Stimulated activated CD4-positive, alpha-beta T cell treated with anti-CD3 and anti-CD28 coated beads, Interleukin-4, amount 100 ng/mL, for 1 hour (primary cell): ENCODE data around the gene ENO1.
"Not testable (repeated sequence)": the region's sequence is repeated elsewhere in the genome, so short reads cannot be mapped to it uniquely, and the experiment has no call there.

Experiments
- DNase-seq: peaks from one replicate; pipeline ENCODE4 v3.0.0-alpha.2; 2020

The ENO1 gene

DNA sequence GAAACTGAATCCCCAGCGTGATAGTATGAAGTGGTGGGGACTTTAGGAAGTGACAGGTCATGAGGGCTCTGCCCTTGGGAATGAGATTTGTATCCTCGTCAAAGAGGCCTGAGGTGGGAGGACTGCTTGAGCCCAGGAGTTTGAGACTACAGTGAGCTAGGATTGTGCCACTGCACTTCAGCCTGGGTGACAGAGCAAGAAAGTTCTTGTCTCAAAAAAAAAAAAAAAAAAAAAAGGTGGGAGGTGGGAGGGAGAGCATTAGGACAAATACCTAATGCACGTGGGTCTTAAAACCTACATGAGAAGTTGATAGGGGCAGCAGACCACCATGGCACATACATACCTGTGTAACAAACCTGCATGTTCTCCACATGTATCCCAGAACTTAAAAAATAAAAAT, 37.1 kb downstream of the ENO1 start:
- no peak for DNase-seq

- no peak for DNase-seq
These were observed 38.5 kb downstream of the ENO1 start for GRCh38 chr1:8839990-8840389.

DNA sequence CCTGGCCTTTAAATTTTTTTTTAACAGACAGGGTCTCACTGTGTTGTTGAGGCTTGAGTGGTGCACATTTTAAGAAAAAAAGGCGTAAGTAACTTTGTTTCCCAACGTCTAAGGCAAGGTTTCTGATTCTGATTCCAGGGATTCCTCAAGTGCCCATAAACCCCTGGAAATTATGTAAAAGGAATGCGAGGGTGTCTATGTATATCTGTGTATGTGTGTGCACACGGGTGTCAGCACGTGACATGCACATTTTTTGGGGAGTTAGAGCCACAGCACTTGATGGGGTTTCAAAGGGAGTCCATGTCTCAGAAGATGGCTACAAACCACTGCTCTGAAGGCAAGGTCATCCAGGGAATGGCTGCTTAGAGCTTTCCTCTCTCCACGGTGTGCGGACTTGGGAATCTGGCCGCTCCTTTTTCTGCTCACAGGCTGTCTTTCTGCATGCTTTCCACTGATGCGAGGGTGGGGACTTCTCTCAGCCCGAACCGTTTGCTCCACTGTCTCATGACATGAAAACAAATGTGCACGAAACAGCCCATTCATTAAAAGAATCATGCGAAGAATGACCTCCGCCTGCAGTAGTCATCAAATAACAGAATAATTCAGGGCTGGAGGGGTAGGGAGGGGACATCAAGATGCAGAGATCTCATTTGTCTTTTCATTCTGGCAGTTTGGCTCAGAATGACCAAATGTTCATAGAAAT, 42.4 kb downstream of the ENO1 start:
- no peak for DNase-seq

DNA sequence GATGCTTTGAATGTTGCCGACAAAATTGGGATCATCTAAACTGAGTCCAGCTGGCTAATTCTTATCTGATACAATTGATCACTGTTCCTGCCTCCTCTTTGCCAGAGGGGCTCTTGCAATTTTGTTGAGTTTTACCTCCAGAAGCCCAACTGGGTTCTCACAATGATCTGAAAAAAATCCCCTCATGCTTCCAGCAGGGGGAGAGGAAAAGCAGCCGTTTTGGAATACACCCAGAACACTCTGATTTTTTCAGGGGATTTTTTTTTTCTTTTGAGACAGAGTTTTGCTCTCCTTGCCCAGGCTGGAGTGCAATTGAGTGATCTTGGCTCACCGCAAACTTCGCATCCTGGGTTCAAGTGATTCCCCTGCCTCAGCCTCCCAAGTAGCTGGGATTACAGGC, 47.1 kb downstream of the ENO1 start:
- no peak for DNase-seq

- DNase-seq: not testable (repeated sequence)
These were observed 47.8 kb downstream of the ENO1 start for GRCh38 chr1:8830732-8831131.

DNA sequence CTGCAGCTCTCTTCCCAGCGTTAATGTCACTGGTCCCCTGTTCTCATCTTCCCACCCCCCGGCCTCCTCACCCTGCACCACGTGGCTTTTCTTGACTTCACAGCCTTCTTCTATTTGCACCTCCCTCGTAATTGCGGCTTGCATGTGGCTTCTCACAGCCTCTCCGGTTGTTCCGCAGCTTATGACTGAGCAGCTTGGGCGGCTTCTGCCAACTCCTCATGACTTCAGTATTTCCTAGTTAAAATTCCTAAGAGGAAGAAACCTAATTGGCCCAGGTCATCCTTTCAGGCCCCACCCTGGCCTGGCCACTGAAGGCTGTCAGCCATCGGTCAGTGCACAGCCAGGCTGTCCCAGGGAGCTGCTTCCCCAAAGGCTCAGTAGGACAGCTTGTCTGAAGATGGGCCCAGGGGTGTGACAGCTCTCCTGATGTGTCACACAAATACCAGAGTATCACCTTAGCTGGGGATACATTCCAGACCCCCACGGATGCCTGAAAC, 52.5 kb downstream of the ENO1 start:
- no peak for DNase-seq

DNA sequence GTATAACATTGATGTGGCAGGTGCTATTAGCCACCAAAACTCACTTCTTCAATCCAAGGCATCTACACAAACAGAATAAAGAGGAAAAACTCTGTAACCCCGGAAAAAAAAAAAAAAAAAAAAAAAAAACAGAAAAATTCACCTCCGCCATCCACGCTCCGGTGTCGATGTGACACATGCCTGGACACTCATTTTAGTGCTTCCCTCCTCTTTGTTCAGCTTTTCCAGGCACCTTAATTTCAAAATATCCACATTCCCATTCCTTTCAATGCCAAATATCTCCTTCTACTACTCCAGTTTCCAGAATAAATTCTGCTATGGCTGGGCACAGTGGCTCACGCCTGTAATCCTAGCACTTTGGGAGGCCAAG, 55.2 kb downstream of the ENO1 start:
- DNase-seq: no peak

- no peak for DNase-seq
These were observed 55.9 kb downstream of the ENO1 start for GRCh38 chr1:8822373-8823294.

GRCh38 chr1:8821084-8821483, 57.4 kb downstream of the ENO1 start:
- DNase-seq: no peak

DNA sequence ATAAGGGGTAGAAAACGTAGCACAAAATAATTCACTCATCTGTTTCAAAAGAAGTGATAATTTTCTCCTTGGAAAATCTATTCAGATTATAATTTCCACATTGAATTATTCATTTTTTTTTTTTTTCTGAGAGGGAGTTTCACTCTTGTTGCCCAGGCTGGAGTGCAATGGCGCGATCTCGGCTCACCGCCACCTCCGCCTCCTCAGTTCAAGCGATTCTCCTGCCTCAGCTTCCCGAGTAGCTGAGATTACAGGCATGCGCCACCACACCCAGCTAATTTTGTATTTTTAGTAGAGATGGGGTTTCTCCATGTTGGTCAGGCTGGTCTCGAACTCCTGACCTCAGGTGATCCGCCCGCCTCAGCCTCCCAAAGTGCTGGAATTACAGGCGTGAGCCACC, 59.7 kb downstream of the ENO1 start:
- DNase-seq: not testable (repeated sequence)

DNA sequence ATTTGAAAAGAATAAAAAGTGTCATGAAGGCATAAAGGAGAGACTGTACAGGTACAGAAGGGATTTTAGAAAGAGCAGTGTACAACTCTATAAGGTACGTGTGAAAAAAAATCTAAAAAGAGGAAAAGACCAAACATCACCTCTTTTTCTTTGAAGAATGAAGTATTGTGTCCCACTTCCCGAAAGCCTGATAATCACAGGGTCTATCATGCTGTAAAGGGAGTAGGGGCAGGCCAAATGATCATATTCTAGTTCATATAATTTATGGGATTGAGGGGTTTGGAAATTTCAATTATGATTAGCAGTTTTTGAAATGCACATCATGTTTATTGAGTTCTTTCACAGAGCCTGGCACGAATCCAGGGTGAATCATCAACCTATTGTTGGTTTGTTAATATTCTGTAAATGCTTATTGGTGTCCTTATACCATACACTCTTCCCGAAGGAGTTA, 60.1 kb downstream of the ENO1 start:
- DNase-seq: no peak

GRCh38 chr1:8817412-8818324, 60.8 kb downstream of the ENO1 start, which contains the start of gene RERE:
Gene RERE (minus strand): TSS chr1:8817640.
- peak; percentile 95 for DNase-seq

DNA sequence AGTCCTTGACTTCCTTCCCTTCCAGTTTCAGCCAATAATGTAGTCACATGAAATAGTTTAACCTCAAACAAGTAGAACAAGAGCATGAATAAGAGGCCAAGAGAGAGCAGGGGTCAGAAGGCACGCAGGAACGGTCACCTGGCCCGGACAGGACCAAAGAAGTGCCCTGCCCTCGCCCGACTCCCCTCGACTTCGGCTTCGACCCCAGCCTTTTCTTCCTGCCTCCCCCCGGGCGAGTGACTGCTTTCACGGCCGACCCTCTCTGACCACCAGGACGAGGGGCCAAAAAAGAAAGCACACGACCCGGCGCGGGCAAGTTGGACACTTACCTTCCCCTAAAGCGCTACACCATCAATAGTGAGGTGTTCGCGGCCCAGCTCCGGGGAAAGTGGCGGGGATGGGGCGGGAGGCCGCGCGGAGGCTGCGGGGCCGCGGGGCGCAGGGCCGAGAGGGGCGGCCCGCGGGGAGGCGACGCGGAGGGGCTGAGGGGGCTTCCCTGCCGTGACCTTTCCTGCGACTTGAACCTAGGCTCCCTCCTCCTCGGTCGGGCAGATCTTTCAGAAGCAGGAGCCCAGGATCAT, 61.6 kb downstream of the ENO1 start:
- DNase-seq: peak; percentile 24

DNA sequence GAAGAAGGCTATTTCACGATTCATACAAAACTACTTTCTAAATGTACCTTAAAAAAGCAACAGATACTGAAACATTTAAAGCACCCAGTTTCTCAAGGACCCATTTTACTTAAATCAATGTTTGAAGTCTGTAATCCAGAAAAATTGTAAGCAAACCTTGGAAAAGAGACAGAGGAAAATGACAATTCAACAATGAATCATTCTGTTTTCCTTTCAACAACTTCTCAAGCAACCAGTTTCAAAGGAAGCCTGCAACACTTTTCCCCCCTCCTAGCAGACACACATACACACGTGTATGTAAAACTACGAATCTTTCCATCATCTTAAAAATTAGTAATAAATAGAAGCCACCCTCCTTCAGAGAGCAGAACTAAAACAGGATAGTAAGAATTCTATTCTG, 62.2 kb downstream of the ENO1 start:
- no peak for DNase-seq

DNA sequence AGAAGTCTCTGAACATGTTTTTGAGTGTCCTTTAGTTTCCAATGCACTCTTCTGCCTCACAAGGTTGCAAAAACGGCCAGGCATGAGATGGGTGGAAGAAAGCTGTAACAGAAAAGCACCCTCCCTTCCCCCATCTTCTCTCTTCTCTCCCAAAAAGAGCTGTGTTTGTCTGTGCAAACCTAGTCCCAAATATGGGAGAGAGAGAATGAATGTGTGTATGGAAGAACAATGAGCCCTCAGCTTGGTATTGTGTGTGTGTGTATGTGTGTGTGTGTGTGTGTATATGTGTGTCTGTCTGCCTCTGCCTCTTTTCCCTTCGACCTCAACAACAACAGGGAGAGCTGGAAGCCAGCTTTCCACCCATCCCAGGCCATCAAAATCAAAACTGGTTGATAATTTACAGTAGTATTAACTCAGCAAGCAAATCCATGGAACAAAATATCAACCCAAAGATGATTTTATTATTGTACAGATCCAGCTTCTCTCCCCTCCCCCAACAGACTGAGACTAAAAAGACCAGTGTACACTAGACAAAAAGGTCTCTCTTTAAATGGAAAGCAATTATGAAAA, 62.8 kb downstream of the ENO1 start:
- DNase-seq: no peak

DNA sequence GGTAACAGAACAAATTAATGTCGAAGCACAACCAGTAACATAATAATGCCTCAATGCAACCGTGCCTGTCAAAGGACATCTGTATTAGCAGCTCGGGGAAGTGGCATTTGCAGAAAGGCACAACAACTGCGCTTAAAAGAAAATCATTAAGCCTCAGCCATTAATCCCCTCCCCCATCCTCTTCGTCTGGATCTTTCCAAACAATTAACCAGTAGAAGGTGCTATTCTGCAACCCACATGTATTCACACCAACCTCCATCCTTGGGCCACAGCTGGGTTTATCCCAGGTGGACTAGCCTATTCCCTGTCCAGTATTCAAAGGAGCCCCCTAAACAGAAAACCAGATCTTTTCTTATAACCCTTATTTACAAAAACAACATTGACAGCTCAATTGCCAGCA, 63.6 kb downstream of the ENO1 start:
- no peak for DNase-seq

- DNase-seq: no peak
These were observed 64.5 kb downstream of the ENO1 start for GRCh38 chr1:8813991-8814390.

GRCh38 chr1:8813016-8813763, 65.3 kb downstream of the ENO1 start:
- no peak for DNase-seq

DNA sequence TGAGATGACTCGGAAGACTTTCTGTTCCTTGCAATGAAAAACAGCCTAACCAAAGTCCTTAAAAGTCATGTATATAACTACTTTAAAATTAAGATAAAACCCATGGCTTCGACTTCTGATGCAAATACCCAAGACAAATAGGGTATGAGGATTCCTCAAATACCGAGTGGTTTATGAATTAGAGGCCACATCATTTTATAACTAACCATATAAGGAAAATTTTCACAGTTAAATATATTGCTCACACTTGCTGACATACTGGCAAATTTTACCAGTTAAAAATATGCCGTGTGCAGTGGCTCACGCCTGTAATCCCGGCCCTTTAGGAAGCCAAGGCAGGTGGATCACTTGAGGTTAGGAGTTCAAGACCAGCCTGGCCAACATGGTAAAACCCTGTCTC, 66.4 kb downstream of the ENO1 start:
- no peak for DNase-seq
